ENCODE data around the gene UBE2S.
"Not testable (repeated sequence)": the region's sequence is repeated elsewhere in the genome, so short reads cannot be mapped to it uniquely, and the experiment has no call there.

Gene UBE2S

DNA sequence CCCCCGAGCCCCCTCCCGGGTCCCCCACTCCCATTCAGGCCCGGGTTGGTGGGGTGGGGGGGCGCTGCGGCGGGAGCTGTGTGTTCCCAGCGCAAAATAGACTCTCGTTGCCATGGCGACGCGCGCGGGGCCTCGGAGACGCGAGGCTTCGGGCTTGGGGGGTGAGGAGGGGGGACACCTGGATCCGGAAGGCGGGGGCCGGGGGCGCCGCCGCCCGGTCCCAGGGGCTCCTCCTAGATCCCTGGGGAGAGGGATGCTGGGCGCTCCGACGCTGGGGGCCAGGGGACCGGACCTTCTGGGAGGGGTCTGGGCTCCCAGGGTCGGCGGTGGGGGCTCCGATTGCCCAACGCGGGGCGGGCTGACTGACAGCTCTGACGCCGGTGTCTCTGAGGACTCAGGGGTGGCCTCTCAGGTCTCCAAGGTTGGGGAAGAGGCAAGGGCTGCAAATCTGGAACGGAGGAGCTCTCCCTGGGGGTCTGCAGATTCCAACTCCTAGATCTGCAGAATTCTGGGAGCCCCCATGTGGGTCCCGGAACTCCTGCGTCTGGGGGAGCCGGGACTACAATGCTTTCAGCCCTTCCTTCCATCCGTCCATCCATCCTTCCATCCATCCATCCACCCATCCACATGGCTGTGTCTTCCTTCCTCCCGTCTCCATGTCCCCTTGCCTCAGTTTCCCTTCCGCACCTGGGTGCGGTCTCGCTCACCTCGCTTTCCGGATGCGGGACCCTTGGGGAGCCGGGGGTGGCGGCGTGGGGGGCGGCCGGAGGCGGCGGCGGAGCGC, 44.6 kb upstream of the UBE2S start:
- ChIA-PET POLR2A (ENCODE audit: low non-redundant PET) (no interaction called here), CTCF (interaction anchor here (3.6 kb wide), 1 partner anchor 16 kb away, joined by 11 read pairs; no protein-coding TSS in a partner anchor)
- no peak for DNase-seq (ENCODE audit: low spot score)
- no peak for TF ChIP-seq CTCF (conservative IDR thresholded peaks at IDR 0.05; ENCODE audit: low read depth)
- no peak overlapping the region for H3K27ac ChIP-seq

DNA sequence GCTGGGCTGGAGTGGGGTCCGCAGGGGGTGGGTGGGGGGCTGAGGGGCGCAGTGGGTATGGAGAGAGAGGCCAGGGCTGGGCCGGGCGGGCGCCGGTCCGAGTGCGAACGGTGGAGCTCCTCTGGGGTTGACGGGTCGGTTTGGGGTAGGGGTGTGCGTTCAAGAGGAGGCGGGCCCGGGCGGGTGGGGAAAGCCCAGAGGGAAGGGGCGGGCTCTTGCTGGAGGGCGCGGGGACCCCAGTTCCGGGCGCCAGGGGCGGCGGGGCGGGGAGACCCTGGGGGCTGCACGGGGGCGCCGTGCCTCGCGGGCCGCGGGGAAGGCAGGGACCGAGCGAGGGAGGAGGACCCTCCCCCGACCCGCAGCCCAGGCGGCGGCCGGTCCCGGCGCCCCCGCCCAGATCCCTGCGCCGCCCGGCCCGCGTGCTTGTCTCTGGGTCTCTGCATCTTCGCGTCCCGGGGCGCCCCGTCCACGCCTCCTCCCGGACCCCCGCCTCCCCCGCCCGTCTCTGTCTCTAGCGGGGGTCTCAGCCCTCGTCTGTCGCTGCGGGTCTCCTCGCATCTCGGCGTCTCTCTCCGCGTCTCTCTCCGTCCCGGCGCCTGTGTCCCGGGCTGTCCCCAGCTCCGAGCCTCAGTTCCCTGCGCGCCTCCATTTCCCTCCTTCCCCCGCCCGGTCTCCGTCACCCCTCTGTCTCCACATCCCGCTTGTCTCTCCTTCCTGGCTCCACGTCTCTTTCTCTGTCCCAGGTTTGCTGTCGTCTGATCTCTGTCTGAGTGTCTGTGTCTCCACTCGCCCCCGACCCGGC, 43.8 kb upstream of the UBE2S start:
- POLR2A ChIA-PET (ENCODE audit: low non-redundant PET) = no interaction called here
- CTCF ChIA-PET = interaction anchor here (3.6 kb wide), 1 partner anchor 16 kb away, joined by 11 read pairs; no protein-coding TSS in a partner anchor
- no peak for DNase-seq (ENCODE audit: low spot score)
- no peak for TF ChIP-seq CTCF (conservative IDR thresholded peaks at IDR 0.05; ENCODE audit: low read depth)
- no peak overlapping the region for H3K27ac ChIP-seq

- no peak overlapping the region for H3K27ac ChIP-seq
- POLR2A ChIA-PET (ENCODE audit: low non-redundant PET) = no interaction called here
- no peak for DNase-seq (ENCODE audit: low spot score)
- CTCF ChIA-PET = interaction anchor here (0.6 kb wide), 1 partner anchor 31 kb away, joined by 4 read pairs; no protein-coding TSS in a partner anchor
- no peak for TF ChIP-seq CTCF (conservative IDR thresholded peaks at IDR 0.05; ENCODE audit: low read depth)
These were observed 41.9 kb upstream of the UBE2S start for GRCh38 chr19:55449469-55449868.

- DNase-seq (ENCODE audit: low spot score); CTCF ChIA-PET; POLR2A ChIA-PET (ENCODE audit: low non-redundant PET): not testable (repeated sequence)
- peak overlapping the region; percentile 80 for H3K27ac ChIP-seq
These were observed 40.5 kb upstream of the UBE2S start for GRCh38 chr19:55448175-55448490.

DNA sequence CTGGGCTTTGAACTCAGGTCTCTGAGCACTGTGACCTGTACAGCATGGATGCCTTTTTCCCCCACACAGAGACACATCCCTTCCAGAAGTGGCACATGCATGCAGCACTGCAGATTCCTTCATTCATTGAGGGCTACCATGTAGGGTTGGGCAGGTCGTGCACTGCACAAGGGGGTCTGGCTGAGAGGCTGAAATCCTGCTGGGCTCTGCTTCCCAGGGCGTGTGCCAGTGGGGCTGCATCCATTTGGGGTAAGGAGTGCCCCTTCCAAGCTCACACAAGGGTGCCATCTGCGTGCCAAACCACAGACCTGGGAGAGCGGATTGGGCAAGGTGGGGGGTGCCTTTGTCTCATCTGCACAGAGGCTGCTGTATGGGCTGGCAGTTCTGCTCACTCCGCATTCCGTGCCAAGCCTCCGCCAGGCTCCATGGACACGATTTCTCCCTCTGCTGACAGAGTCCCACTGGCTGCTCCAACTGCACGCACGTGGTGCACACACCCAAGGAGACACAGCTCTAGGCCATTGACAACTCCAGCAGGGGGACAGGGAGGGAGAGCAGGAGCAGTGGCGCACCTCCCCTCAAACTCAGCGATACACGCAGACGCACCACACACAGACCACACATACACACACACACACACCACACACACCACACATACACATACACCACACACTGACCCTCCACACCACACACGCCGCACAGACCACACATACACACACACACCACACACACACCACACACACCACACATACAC, 40.0 kb upstream of the UBE2S start:
- no peak for TF ChIP-seq CTCF (conservative IDR thresholded peaks at IDR 0.05; ENCODE audit: low read depth)
- H3K27ac ChIP-seq = peak overlapping the region; percentile 80
- ChIA-PET POLR2A (ENCODE audit: low non-redundant PET) (no interaction called here), CTCF (interaction anchor here (1.0 kb wide), 1 partner anchor 359 kb away, joined by 4 read pairs; no protein-coding TSS in a partner anchor)
- peak; percentile 67 for DNase-seq (ENCODE audit: low spot score)

DNA sequence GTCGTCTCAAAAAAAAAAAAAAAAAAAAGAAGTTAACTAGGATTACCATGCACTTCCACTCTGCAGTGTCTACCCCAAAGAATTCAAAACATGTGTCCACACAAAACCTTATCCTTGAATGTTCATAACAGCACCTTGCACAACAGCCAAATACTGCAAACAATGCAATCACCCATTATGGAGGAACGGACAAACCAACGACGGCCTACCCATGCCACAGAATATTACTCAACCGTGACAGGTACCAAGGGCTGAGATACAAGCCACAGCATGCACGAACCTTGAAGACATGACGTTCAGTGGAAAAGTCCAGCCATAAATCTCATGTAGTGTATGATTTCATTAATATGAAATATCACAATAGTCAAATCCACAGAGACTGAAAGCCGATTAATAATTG, 38.5 kb upstream of the UBE2S start:
- CTCF ChIA-PET = interaction anchor here (0.6 to 0.7 kb wide), 2 partner anchors 300 to 310 kb away, joined by 4 to 7 read pairs; no protein-coding TSS in a partner anchor
- no peak for TF ChIP-seq CTCF (conservative IDR thresholded peaks at IDR 0.05; ENCODE audit: low read depth)
- POLR2A ChIA-PET (ENCODE audit: low non-redundant PET) = no interaction called here
- peak overlapping the region; percentile 80 for H3K27ac ChIP-seq
- peak; percentile 88 for DNase-seq (ENCODE audit: low spot score)
